ENCODE data around the gene IGHMBP2. TPM values are rescaled to one million over a fixed set of nuclear protein-coding genes. Genes with fewer than 3 reads are reported as not detected.

Gene IGHMBP2
- total and polyA plus RNA-seq, 9 of the 15 experiments (the other 6 are each of a cell fraction or from before 2014, with no cell fraction given), result 1.6 to 24.8 (median 14.5) TPM

- TF ChIP-seq RBM14 (IDR thresholded peaks at IDR 0.05; ENCODE audit: borderline replicate concordance, insufficient read depth, low read depth, low read length), result no peak
- TF ChIP-seq ATF2 (CRISPR knock-in tag; IDR thresholded peaks at IDR 0.05), result no peak
- TF ChIP-seq CEBPZ (IDR thresholded peaks at IDR 0.05; ENCODE audit: borderline replicate concordance, low read depth, low read length), result no peak
- no peak for TF ChIP-seq SP1 (CRISPR knock-in tag; IDR thresholded peaks at IDR 0.05)
- TF ChIP-seq THRA (IDR thresholded peaks at IDR 0.05), result no peak
- TF ChIP-seq ZKSCAN3 (CRISPR knock-in tag; IDR thresholded peaks at IDR 0.05), result no peak
- no peak for TF ChIP-seq KAT7 (CRISPR knock-in tag; IDR thresholded peaks at IDR 0.05; ENCODE audit: borderline replicate concordance)
- no peak for TF ChIP-seq ASH1L (IDR thresholded peaks at IDR 0.05; ENCODE audit: borderline replicate concordance, low read depth, partially characterized antibody)
- no peak for TF ChIP-seq BRD9 (IDR thresholded peaks at IDR 0.05; ENCODE audit: low read depth, partially characterized antibody)
- TF ChIP-seq HIVEP1 (CRISPR knock-in tag; IDR thresholded peaks at IDR 0.05), result no peak
- no peak for TF ChIP-seq ZNF584 (CRISPR knock-in tag; IDR thresholded peaks at IDR 0.05; ENCODE audit: low read depth)
- no peak for TF ChIP-seq MIER1 (IDR thresholded peaks at IDR 0.05; ENCODE audit: low read depth)
- TF ChIP-seq SIX5 (IDR thresholded peaks at IDR 0.05; ENCODE audit: borderline replicate concordance in 1 of 2, insufficient read depth in 1 of 2, low read depth in 1 of 2, low read length in 2 of 2), result no peak
- no peak for TF ChIP-seq E2F3 (CRISPR knock-in tag; IDR thresholded peaks at IDR 0.05)
- intact Hi-C loops (cut with micrococcal nuclease), result no loop called here
- BruUV-seq (replicated peaks), result no TSS peak
- Histone ChIP-seq H3K36me3 (ENCODE audit: control insufficient read depth, insufficient read depth, low read length) (no peaks in the 10 kb centered on the region), H3K9me1 (ENCODE audit: control insufficient read depth, insufficient read depth, low read length) (no peaks in the 10 kb centered on the region), H3K4me3 (no peak overlapping the region), H3K4me1 (replicated peaks in 1 of 2; ENCODE audit: control insufficient read depth in 2 of 2, insufficient read depth in 2 of 2, low read length in 2 of 2) (peaks cover 5 to 15% of the 10 kb centered on the region in 2 experiments; a peak in 3 of 5 replicates), H3K27ac (ENCODE audit: extremely low read depth, low read depth, low read length) (no peak overlapping the region), H3K4me2 (ENCODE audit: insufficient read depth, low read length) (no peak overlapping the region), H3K9ac (ENCODE audit: insufficient read depth in 1 of 2, low read depth in 2 of 2, low read length in 2 of 2) (no peak overlapping the region), H2AFZ (ENCODE audit: low read depth, low read length) (no peak overlapping the region), H4K20me1 (replicated peaks; ENCODE audit: control insufficient read depth, insufficient read depth, low read length) (no peaks in the 10 kb centered on the region), H3K27me3 (ENCODE audit: control insufficient read depth in 2 of 2, insufficient read depth in 2 of 2, low read length in 2 of 2) (peaks cover 25 to 36% of the 10 kb centered on the region in 2 experiments), H3K79me2 (ENCODE audit: control insufficient read depth, insufficient read depth, low read length) (no peaks in the 10 kb centered on the region), H3K9me3 (replicated peaks; ENCODE audit: control insufficient read depth, insufficient read depth, low read depth, low read length) (0 out of 2 replicates have a peak, but pooled peaks cover 2% of the 10 kb centered on the region)
- DNase-seq (ENCODE audit: extremely low read depth in 1 of 4, low spot score in 3 of 4), result no peak
- WGBS (ENCODE audit: insufficient coverage, low coverage, missing lambda C conversion rate), result 7% methylated on average over 5 of the region's 5 CpGs
- FAIRE-seq, result no peak
- in situ Hi-C loops (cut with MboI), result no loop called here
- POLR2A ChIA-PET, result interaction anchor here (0.6 kb wide), 1 partner anchor 13 kb away, joined by 3 read pairs; no protein-coding TSS in a partner anchor
- no peak for ATAC-seq
- CTCF ChIA-PET (ENCODE audit: low intra/inter-chr PET ratio), result no interaction called here
Measured at GRCh38 chr11:68978626-68978930, 74.9 kb downstream of the IGHMBP2 start.
